ENCODE measurements around the gene TMEM236.

Gene TMEM236

DNA sequence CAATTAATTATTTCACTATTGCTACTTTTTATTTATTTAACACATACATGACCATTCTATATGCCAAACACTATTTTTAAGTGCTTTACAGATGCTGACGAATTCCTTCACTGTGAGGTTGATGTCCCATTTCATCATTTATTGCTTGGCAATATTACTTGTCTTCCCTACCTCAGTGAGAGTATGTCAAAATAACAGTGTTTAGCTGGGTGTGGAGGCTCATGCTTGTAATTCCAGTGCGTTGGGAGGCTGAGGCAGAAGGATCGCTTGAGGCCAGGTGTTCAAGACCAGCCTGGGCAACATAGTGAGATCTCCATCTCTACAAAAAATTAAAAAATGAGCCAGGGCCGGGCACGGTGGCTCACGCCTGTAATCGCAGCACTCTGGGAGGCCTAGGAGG is 37.4 kb downstream of the TMEM236 start:
- Histone ChIP-seq H4K20me1 (ENCODE audit: control insufficient read depth, insufficient read depth, low read depth, low read length) (no peaks in the 10 kb centered on the region), H3K27ac (ENCODE audit: low read depth, low read length) (no peak overlapping the region), H3K9me3 (ENCODE audit: control insufficient read depth, insufficient read depth, low read length) (no peaks in the 10 kb centered on the region), H3K4me2 (ENCODE audit: low read length) (no peak overlapping the region), H3K9me2 (replicated peaks; ENCODE audit: control insufficient read depth, low read length) (no peaks in the 10 kb centered on the region), H3K27me3 (ENCODE audit: control insufficient read depth, low read length) (no peaks in the 10 kb centered on the region), H3K79me2 (ENCODE audit: control insufficient read depth, low read length) (no peaks in the 10 kb centered on the region), H3K36me3 (ENCODE audit: control insufficient read depth, low read length) (no peaks in the 10 kb centered on the region), H3K4me3 (ENCODE audit: low read length) (no peak overlapping the region), H3K4me1 (ENCODE audit: control insufficient read depth, low read length) (no peaks in the 10 kb centered on the region), H3F3A (ENCODE audit: control insufficient read depth, insufficient read depth) (no peaks in the 10 kb centered on the region)
- TF ChIP-seq EZH2phosphoT487 (IDR thresholded peaks at IDR 0.05; ENCODE audit: borderline replicate concordance, low read length) (no peak), CTCF (IDR thresholded peaks at IDR 0.05; ENCODE audit: low read depth, low read length, poor library complexity, severe bottlenecking) (no peak)

DNA sequence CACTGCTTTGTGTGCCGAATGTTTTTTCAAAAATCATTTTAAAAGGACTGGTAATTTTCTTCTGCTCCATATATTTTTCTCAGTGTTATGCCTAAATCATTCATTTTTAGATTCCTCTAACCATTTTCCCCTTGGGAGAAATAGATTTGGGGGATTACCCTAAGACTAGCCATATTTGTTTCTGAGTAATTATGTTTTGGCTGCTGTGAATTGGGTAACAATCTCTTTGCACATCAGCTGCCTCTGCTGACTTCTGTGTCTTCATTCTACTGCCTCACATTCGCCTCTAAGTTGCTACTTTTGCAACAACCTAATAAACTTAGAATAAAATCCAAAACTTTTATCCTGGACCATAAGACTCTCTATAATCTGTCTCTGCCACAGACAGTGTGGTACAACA is 38.6 kb downstream of the TMEM236 start:
- TF ChIP-seq CTCF (IDR thresholded peaks at IDR 0.05; ENCODE audit: low read depth, low read length, poor library complexity, severe bottlenecking) (no peak), EZH2phosphoT487 (IDR thresholded peaks at IDR 0.05; ENCODE audit: borderline replicate concordance, low read length) (no peak)
- no peak overlapping the region for H3K27ac ChIP-seq (ENCODE audit: low read depth, low read length)
- no peak overlapping the region for H3K4me3 ChIP-seq (ENCODE audit: low read length)
- H3K9me3 ChIP-seq (ENCODE audit: control insufficient read depth, insufficient read depth, low read length): no peaks in the 10 kb centered on the region
- H3F3A ChIP-seq (ENCODE audit: control insufficient read depth, insufficient read depth): no peaks in the 10 kb centered on the region
- H3K79me2 ChIP-seq (ENCODE audit: control insufficient read depth, low read length): no peaks in the 10 kb centered on the region
- no peak overlapping the region for H3K4me2 ChIP-seq (ENCODE audit: low read length)
- no peaks in the 10 kb centered on the region for H3K9me2 ChIP-seq (replicated peaks; ENCODE audit: control insufficient read depth, low read length)
- no peaks in the 10 kb centered on the region for H4K20me1 ChIP-seq (ENCODE audit: control insufficient read depth, insufficient read depth, low read depth, low read length)
- H3K36me3 ChIP-seq (ENCODE audit: control insufficient read depth, low read length): no peaks in the 10 kb centered on the region
- no peaks in the 10 kb centered on the region for H3K4me1 ChIP-seq (ENCODE audit: control insufficient read depth, low read length)
- no peaks in the 10 kb centered on the region for H3K27me3 ChIP-seq (ENCODE audit: control insufficient read depth, low read length)

GRCh38 chr10:17792991-17793390 is 41.0 kb downstream of the TMEM236 start:
- Histone ChIP-seq H3K4me3 (ENCODE audit: low read length) (no peak overlapping the region), H3K27me3 (ENCODE audit: control insufficient read depth, low read length) (no peaks in the 10 kb centered on the region), H3K4me2 (ENCODE audit: low read length) (no peak overlapping the region), H4K20me1 (ENCODE audit: control insufficient read depth, insufficient read depth, low read depth, low read length) (no peaks in the 10 kb centered on the region), H3K79me2 (ENCODE audit: control insufficient read depth, low read length) (no peaks in the 10 kb centered on the region), H3K27ac (ENCODE audit: low read depth, low read length) (no peak overlapping the region), H3K9me3 (ENCODE audit: control insufficient read depth, insufficient read depth, low read length) (no peaks in the 10 kb centered on the region), H3K4me1 (ENCODE audit: control insufficient read depth, low read length) (no peaks in the 10 kb centered on the region), H3K36me3 (ENCODE audit: control insufficient read depth, low read length) (no peaks in the 10 kb centered on the region), H3K9me2 (replicated peaks; ENCODE audit: control insufficient read depth, low read length) (no peaks in the 10 kb centered on the region), H3F3A (ENCODE audit: control insufficient read depth, insufficient read depth) (no peaks in the 10 kb centered on the region)
- TF ChIP-seq CTCF (IDR thresholded peaks at IDR 0.05; ENCODE audit: low read depth, low read length, poor library complexity, severe bottlenecking): no peak
- TF ChIP-seq EZH2phosphoT487 (IDR thresholded peaks at IDR 0.05; ENCODE audit: borderline replicate concordance, low read length): no peak
